Neural cell (in vitro differentiated cells): ENCODE results near the gene TEN1. TPM values are rescaled to one million over a fixed set of nuclear protein-coding genes. Genes with fewer than 3 reads are reported as not detected.

Experiments used
- H2AFZ ChIP-seq: fragments of 200-600, 300-800 bp; sonication (generic), shearing (Covaris generic); 2 replicates; pipeline ENCODE4 v1.6.0; 2014; ENCODE audit warnings: low read depth, mild to moderate bottlenecking, antibody characterized with exemption, low read length, moderate library complexity
- H3F3A ChIP-seq: fragments of 200-600 bp; shearing (Covaris generic); 2 replicates; pipeline ENCODE4 v1.6.1; 2016; ENCODE audit warnings: mild to moderate bottlenecking, moderate library complexity, mixed read lengths, antibody characterized with exemption, low read length; ENCODE audit not compliant: insufficient read depth, poor library complexity, severe bottlenecking
- H3K27ac ChIP-seq: fragments of 200-600, 300-800 bp; sonication (generic), shearing (Covaris generic); 2 replicates; pipeline ENCODE4 v1.5.1; 2014; ENCODE audit warnings: mild to moderate bottlenecking, low read length, moderate library complexity
- H3K27me3 ChIP-seq: fragments of 300-800, 200-600 bp; sonication (generic), shearing (Covaris generic); 2 replicates; pipeline ENCODE4 v1.6.0; 2014; ENCODE audit warnings: mild to moderate bottlenecking, low read depth, low read length, moderate library complexity; ENCODE audit not compliant: insufficient read depth
- H3K36me3 ChIP-seq: fragments of 300-800, 200-600 bp; sonication (generic), shearing (Covaris generic); 2 replicates; pipeline ENCODE4 v1.5.1; 2014; ENCODE audit warnings: mild to moderate bottlenecking, antibody characterized with exemption, low read length, moderate library complexity; ENCODE audit not compliant: insufficient read depth
- H3K4me2 ChIP-seq: fragments of 300-800, 200-600 bp; sonication (generic), shearing (Covaris generic); 2 replicates; pipeline ENCODE4 v1.6.0; 2014; ENCODE audit warnings: mild to moderate bottlenecking, low read length
- H3K4me3 ChIP-seq: fragments of 300-800, 200-600 bp; sonication (generic), shearing (Covaris generic); 2 replicates; pipeline ENCODE4 v1.5.1; 2014; ENCODE audit warnings: mild to moderate bottlenecking, low read length, moderate library complexity
- H3K79me2 ChIP-seq: fragments of 200-600 bp; shearing (Covaris generic); replicated peaks from 2 replicates; pipeline ENCODE4 v1.6.0; 2014; ENCODE audit warnings: mild to moderate bottlenecking, low read length, moderate library complexity; ENCODE audit not compliant: insufficient read depth
- H3K9ac ChIP-seq: fragments of 300-800, 200-600 bp; sonication (generic), shearing (Covaris generic); 2 replicates; pipeline ENCODE4 v1.6.1; 2016; ENCODE audit warnings: mild to moderate bottlenecking, low read length, mixed read lengths
- H3K9me2 ChIP-seq: fragments of 200-600 bp; shearing (Covaris generic); 2 replicates; pipeline ENCODE4 v1.6.1; 2016; ENCODE audit warnings: mild to moderate bottlenecking, low read length, mixed read lengths; ENCODE audit not compliant: insufficient read depth
- H3K9me3 ChIP-seq: fragments of 200-600, 300-800 bp; sonication (generic), shearing (Covaris generic); 2 replicates; pipeline ENCODE4 v1.6.1; 2016; ENCODE audit warnings: mild to moderate bottlenecking, mixed run types, low read length, moderate library complexity, mixed read lengths
- H4K20me1 ChIP-seq: fragments of 200-600 bp; shearing (Covaris generic); 2 replicates; pipeline ENCODE4 v1.6.1; 2016; ENCODE audit warnings: mild to moderate bottlenecking, mixed run types; ENCODE audit not compliant: insufficient read depth
- EP300 ChIP-seq: fragments of 450-650 bp; conservative IDR thresholded peaks from 2 replicates; pipeline ENCODE4 v1.6.1; 2014; ENCODE audit warnings: antibody characterized with exemption, mild to moderate bottlenecking, moderate library complexity; ENCODE audit not compliant: poor library complexity, severe bottlenecking
- EZH2 ChIP-seq: fragments of 200-600, 300-800 bp; shearing (Covaris generic), sonication (generic); IDR thresholded peaks from 2 replicates; pipeline ENCODE4 v1.6.1; 2014; ENCODE audit warnings: antibody characterized with exemption, low read length, borderline replicate concordance, mild to moderate bottlenecking; ENCODE audit not compliant: insufficient read depth, poor library complexity, severe bottlenecking
- MXI1 ChIP-seq: fragments of 450-650 bp; conservative IDR thresholded peaks from 2 replicates; pipeline ENCODE4 v1.6.1; 2014; ENCODE audit warnings: antibody characterized with exemption, mild to moderate bottlenecking; ENCODE audit not compliant: poor library complexity, severe bottlenecking
- POLR2AphosphoS5 ChIP-seq: IDR thresholded peaks from 2 replicates; pipeline ENCODE4 v1.6.1; 2012
- RAD21 ChIP-seq: fragments of 450-650 bp; conservative IDR thresholded peaks from 2 replicates; pipeline ENCODE4 v1.6.1; 2014; ENCODE audit warnings: antibody characterized with exemption, mild to moderate bottlenecking, moderate library complexity
- SMC3 ChIP-seq: fragments of 450-650 bp; conservative IDR thresholded peaks from 2 replicates; pipeline ENCODE4 v1.6.1; 2014; ENCODE audit warnings: antibody characterized with exemption, mild to moderate bottlenecking, moderate library complexity; ENCODE audit not compliant: poor library complexity
- TAF1 ChIP-seq: IDR thresholded peaks from 2 replicates; pipeline ENCODE4 v1.6.1; 2012; ENCODE audit warnings: low read depth
- polyA plus RNA-seq: library from polyadenylated mRNA; depleted of rRNA; stranded (reverse); fragments of >200 nt; gene quantifications from 2 replicates; pipeline ENCODE4 v1.2.3, GENCODE V29; 2014
- TF ChIP-seq, protein P1 (sequence below): IDR thresholded peaks from 2 replicates; pipeline ENCODE4 v1.6.1; 2012; ENCODE audit warnings: borderline replicate concordance
- TF ChIP-seq, protein P2 (sequence below): fragments of 450-650 bp; IDR thresholded peaks from 2 replicates; pipeline ENCODE4 v1.5.1; 2014; ENCODE audit warnings: antibody characterized with exemption, mild to moderate bottlenecking, moderate library complexity; ENCODE audit not compliant: poor library complexity, severe bottlenecking

The TEN1 gene
- polyA plus RNA-seq, 1 donor from 2014 or later: 33.1 TPM

DNA sequence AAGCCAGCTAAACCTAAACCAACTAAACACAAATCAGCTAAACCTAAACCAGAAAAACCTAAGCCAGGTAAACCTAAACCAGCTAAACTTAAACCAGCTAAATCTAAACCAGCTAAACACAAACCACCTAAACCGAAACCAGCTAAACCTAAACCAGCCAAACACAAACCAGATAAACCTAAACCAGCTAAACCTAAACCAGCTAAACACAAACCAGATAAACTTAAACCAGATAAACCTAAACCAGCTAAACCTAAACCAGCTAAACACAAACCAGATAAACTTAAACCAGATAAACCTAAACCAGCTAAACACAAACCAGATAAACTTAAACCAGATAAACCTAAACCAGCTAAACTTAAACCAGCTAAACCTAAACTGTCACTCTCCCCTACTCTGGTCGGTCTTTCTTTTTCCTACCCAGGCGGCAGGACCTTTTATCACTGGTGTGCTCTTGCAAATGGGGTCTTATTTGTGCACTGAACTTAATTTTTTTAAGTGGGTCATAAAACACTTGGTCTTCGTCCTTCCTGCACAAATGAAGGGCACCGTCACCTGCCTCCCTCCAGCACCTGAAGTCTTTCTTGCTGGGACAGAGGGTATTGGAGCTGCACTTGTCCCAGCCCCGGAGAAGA lies 40.9 kb downstream of the TEN1 start:
- Histone ChIP-seq H3K4me2 (no peak overlapping the region), H4K20me1 (no peaks in the 10 kb centered on the region), H2AFZ (no peak overlapping the region), H3K9me2 (no peaks in the 10 kb centered on the region), H3F3A (no peaks in the 10 kb centered on the region), H3K27ac (no peak overlapping the region), H3K79me2 (no peaks in the 10 kb centered on the region), H3K36me3 (no peaks in the 10 kb centered on the region), H3K9me3 (no peaks in the 10 kb centered on the region), H3K4me3 (no peak overlapping the region), H3K27me3 (no peaks in the 10 kb centered on the region), H3K9ac (no peak overlapping the region)
- no peak for TF ChIP-seq EP300
- no peak for TF ChIP-seq TAF1
- TF ChIP-seq SMC3: no peak
- TF ChIP-seq, protein P1, sequence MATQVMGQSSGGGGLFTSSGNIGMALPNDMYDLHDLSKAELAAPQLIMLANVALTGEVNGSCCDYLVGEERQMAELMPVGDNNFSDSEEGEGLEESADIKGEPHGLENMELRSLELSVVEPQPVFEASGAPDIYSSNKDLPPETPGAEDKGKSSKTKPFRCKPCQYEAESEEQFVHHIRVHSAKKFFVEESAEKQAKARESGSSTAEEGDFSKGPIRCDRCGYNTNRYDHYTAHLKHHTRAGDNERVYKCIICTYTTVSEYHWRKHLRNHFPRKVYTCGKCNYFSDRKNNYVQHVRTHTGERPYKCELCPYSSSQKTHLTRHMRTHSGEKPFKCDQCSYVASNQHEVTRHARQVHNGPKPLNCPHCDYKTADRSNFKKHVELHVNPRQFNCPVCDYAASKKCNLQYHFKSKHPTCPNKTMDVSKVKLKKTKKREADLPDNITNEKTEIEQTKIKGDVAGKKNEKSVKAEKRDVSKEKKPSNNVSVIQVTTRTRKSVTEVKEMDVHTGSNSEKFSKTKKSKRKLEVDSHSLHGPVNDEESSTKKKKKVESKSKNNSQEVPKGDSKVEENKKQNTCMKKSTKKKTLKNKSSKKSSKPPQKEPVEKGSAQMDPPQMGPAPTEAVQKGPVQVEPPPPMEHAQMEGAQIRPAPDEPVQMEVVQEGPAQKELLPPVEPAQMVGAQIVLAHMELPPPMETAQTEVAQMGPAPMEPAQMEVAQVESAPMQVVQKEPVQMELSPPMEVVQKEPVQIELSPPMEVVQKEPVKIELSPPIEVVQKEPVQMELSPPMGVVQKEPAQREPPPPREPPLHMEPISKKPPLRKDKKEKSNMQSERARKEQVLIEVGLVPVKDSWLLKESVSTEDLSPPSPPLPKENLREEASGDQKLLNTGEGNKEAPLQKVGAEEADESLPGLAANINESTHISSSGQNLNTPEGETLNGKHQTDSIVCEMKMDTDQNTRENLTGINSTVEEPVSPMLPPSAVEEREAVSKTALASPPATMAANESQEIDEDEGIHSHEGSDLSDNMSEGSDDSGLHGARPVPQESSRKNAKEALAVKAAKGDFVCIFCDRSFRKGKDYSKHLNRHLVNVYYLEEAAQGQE: no peak
- TF ChIP-seq, protein P2, sequence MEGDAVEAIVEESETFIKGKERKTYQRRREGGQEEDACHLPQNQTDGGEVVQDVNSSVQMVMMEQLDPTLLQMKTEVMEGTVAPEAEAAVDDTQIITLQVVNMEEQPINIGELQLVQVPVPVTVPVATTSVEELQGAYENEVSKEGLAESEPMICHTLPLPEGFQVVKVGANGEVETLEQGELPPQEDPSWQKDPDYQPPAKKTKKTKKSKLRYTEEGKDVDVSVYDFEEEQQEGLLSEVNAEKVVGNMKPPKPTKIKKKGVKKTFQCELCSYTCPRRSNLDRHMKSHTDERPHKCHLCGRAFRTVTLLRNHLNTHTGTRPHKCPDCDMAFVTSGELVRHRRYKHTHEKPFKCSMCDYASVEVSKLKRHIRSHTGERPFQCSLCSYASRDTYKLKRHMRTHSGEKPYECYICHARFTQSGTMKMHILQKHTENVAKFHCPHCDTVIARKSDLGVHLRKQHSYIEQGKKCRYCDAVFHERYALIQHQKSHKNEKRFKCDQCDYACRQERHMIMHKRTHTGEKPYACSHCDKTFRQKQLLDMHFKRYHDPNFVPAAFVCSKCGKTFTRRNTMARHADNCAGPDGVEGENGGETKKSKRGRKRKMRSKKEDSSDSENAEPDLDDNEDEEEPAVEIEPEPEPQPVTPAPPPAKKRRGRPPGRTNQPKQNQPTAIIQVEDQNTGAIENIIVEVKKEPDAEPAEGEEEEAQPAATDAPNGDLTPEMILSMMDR: no peak
- TF ChIP-seq RAD21: no peak
- no peak for TF ChIP-seq POLR2AphosphoS5
- no peak for TF ChIP-seq MXI1
- TF ChIP-seq EZH2: no peak

DNA sequence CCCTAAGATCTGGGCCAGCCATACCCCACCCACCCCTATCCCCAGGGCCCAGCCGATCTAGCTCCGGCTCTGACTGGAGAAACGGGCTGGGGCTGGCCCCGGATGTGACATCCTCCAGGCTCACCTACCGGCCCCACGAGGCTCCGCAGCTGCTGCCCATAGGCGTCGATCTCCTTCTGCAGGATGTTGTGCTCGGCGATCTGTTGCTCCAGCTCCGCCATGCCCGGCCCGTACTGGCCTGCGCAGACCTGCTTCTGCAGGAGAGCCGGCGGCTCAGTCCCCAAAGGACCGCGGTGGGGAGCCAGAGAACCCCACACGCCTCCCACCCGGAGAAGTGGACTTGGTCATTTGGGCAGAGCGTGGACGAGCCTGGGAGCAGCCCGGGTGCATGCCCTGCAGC lies 43.2 kb downstream of the TEN1 start:
- H3F3A ChIP-seq: no peaks in the 10 kb centered on the region
- no peaks in the 10 kb centered on the region for H3K36me3 ChIP-seq
- H4K20me1 ChIP-seq: no peaks in the 10 kb centered on the region
- no peak overlapping the region for H3K4me2 ChIP-seq
- H3K4me3 ChIP-seq: no peak overlapping the region
- H3K79me2 ChIP-seq: no peaks in the 10 kb centered on the region
- no peak overlapping the region for H3K9ac ChIP-seq
- no peak overlapping the region for H2AFZ ChIP-seq
- H3K9me2 ChIP-seq: no peaks in the 10 kb centered on the region
- no peak overlapping the region for H3K27ac ChIP-seq
- TF ChIP-seq MXI1: no peak
- TF ChIP-seq EZH2: no peak
- no peak for TF ChIP-seq TAF1
- TF ChIP-seq RAD21: no peak
- H3K9me3 ChIP-seq: no peaks in the 10 kb centered on the region
- no peaks in the 10 kb centered on the region for H3K27me3 ChIP-seq
